ENCODE measurements around the gene CA10.
A peak's percentile ranks its signal among the peaks of the same experiment; 100 is the strongest.

The CA10 gene

GRCh38 chr17:51946311-51946710, 212.2 kb downstream of the CA10 start:
- no peak for DNase-seq

- DNase-seq, result no peak
Observed at GRCh38 chr17:51941272-51941671, 217.2 kb downstream of the CA10 start.

- no peak for DNase-seq
Observed at GRCh38 chr17:51937264-51937663, 221.2 kb downstream of the CA10 start.

- DNase-seq, result no peak
Observed at GRCh38 chr17:51935477-51935876, 223.0 kb downstream of the CA10 start.

DNA sequence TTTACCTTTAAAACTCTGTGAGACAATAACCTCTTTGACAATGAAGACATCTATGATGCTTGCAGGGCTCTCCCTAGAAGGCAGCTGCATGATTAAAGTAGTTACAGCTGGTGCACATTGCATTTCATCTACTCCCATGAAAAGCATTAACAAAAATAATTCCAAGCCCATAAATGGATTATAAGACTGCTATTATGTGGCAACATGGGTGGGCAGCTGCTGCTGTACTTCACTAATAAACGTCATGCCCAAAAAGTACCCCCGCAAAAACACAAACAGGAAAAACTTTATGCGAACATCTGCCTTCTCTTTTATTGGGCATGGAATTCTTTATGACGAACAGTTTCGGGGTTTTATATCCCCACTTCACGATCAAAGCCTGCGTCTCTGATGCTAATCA, 224.9 kb downstream of the CA10 start:
- DNase-seq, result no peak

DNA sequence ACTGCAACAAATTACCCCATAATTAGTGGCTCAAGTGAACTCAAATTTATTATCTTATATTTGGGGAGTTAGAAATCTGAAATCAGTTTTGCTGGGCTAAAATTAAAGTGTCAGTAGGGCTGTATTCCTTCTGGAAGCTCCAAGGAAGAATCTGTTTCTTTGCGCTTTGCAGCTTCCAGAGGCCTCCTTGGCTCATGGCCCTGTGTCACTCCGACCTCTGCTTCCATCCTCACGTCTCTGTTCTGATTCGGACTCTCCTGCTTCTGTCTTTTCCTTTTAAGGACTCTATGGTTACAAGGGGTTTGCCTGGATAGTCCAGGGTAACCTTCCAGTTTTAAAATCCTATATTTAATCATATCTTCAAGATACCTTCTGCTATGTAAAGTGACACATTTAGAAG, 232.1 kb downstream of the CA10 start:
- DNase-seq, result peak in 1 of 2 experiments; percentile 22

- DNase-seq, result no peak
Observed at GRCh38 chr17:51921500-51921899, 237.0 kb downstream of the CA10 start.

- no peak for DNase-seq
Observed at GRCh38 chr17:51914577-51914976, 243.9 kb downstream of the CA10 start.

- no peak for DNase-seq
Observed at GRCh38 chr17:51913491-51914205, 244.9 kb downstream of the CA10 start.

GRCh38 chr17:51912939-51913338, 245.6 kb downstream of the CA10 start:
- no peak for DNase-seq

- no peak for DNase-seq
Observed at GRCh38 chr17:51911237-51911636, 247.3 kb downstream of the CA10 start.

GRCh38 chr17:51909971-51910370, 248.5 kb downstream of the CA10 start:
- no peak for DNase-seq

GRCh38 chr17:51908841-51909537, 249.5 kb downstream of the CA10 start:
- DNase-seq, result no peak

GRCh38 chr17:51907041-51907440, 251.5 kb downstream of the CA10 start:
- peak in 1 of 2 experiments; percentile 19 for DNase-seq

DNA sequence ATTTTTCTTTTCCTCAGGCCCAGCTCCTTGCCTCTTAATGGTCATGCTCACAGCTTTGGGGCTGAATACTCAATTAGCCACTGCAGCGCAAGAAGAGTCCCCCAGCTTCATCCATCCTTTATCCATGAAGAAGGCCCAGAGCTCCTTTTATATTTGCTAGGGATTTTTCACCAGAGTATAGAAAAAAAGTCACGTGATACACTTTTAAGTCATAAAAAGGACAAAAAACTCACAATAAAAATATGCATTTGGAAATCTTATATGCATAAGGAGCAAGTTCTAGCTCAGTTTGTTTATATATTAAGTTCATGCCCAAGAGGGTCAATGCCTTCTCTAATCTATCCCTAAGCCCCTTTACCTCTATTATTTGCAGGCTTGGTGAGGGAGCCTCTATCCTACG, 254.1 kb downstream of the CA10 start:
- DNase-seq, result no peak

DNA sequence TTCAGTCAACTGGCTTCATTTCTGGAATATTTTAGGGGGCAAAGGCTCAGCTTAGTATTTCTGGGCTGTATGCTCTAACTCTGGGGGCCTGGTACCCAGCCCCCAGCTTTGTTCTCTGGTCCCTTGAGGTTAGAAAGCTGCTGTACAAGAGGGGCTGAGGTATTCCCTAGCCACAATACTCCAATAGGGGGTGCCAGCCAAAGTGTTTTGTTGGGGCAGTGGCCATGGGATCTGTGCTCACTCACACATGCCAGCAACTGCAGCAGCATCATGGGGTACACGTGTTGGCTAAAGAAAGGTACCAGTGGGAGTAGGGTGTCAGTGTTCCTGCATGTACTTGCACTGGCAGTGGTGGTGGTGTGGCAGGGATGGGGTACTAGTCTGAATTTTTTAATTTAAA, 257.3 kb downstream of the CA10 start:
- DNase-seq, result no peak

GRCh38 chr17:51891936-51892335, 266.6 kb downstream of the CA10 start:
- no peak for DNase-seq

DNA sequence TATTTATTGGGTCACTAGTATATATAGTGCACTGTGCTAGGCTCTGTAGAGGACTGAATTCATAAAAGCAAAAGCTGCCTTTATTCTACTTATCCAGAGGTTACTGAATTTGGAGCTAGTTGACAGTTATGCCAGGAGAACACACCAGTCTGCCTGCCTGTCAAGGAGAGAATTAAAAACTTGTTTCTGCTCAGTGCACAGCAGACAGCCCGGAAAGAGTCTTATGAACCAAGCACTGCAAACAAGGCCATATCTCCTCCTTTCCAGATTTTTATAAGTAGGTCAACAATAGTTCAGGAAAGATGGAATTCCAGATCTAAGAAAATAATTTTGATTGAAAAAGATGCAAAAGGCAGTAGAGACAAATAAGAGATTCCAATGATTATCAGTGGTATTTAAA, 267.8 kb downstream of the CA10 start:
- no peak for DNase-seq

GRCh38 chr17:51888816-51889215, 269.7 kb downstream of the CA10 start:
- DNase-seq, result no peak

DNA sequence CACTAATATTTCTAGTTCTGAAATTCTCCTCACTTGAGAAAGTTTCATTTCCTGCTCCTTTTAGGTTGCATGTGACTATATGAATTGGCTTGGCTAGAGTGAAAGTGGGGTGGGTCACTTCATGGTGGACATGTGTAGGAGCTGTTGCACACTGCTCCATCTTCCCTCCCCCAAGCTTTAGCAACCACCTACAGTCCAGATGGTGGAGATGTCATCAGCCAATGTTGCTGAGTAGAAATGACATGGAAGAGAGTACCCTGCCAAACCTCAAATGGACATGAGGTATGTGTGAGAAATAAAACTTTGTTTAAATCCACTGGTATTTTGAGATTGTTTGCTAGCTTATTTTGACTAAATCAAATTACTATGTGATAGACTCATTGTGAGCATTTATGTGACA, 281.5 kb downstream of the CA10 start:
- DNase-seq, result peak in 1 of 2 experiments; percentile 29

GRCh38 chr17:51873302-51873701, 285.2 kb downstream of the CA10 start:
- no peak for DNase-seq

DNA sequence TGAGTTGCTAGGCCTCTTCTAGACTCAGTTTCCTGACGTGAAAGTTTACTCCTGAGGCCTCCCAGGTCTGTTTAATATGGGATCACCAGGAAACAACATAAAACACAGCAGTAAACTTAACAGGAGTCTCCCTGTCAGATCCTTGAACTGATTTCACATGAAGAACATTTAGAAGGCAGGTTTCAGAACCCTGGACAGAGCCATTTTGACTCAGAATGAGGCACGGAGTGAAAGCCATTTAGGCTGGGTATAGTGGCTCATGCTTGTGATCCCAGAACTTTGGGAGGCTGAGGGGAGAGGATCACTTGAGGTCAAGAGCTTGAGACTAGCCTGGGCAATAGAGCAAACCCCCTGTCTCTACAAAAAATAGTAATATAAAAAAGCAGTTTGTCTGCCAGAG, 289.1 kb downstream of the CA10 start:
- no peak for DNase-seq

- DNase-seq, result no peak
Observed at GRCh38 chr17:51860954-51861561, 297.5 kb downstream of the CA10 start.

DNA sequence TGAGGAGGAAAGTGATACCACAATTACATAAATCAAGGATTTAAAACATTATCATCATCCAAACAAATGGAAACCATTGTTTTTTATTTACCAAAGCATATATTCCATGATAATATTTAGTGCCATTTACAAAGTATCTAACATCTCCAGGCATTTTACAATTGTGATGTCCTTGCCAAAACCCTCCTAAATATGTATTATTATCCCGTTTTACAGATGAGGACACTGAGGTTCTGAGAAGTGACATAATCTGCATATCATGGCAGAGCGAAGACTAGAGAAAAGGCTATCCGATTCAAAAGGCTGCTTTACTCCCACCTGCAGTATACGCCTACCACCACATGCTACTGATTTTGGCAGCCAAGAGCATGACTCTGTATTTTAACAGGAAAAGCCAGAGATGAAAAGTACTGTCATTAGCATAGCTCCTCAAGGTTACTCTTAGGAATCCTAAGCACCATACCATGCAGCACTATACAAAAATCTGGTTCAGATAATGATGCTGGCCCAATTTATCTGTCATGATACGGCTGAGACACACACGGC, 301.4 kb downstream of the CA10 start:
- peak; percentile 5 to 54 for DNase-seq
